Ectodermal cell (in vitro differentiated cells): Measurements from ENCODE around the gene CCL16.

Experiments
- H3K27ac ChIP-seq: 2 replicates; pipeline ENCODE4 v1.7.0; 2013; ENCODE audit warnings: mild to moderate bottlenecking, low read depth, low read length; ENCODE audit not compliant: insufficient read depth, poor library complexity, severe bottlenecking
- H3K27me3 ChIP-seq: 2 replicates; pipeline ENCODE4 v1.7.0; 2013; ENCODE audit warnings: mild to moderate bottlenecking, low read length; ENCODE audit not compliant: insufficient read depth, control insufficient read depth, poor library complexity, severe bottlenecking
- H3K36me3 ChIP-seq: one replicate; pipeline ENCODE4 v1.7.0; 2013; ENCODE audit warnings: low read length; ENCODE audit not compliant: control insufficient read depth, insufficient read depth
- H3K4me1 ChIP-seq: one replicate; pipeline ENCODE4 v1.7.0; 2013; ENCODE audit warnings: low read length; ENCODE audit not compliant: control insufficient read depth, insufficient read depth
- H3K4me3 ChIP-seq: 2 replicates; pipeline ENCODE4 v1.7.0; 2013; ENCODE audit warnings: low read depth, low read length, control low read depth; ENCODE audit not compliant: insufficient read depth
- H3K9me3 ChIP-seq: 2 replicates; pipeline ENCODE4 v1.7.0; 2013; ENCODE audit warnings: mild to moderate bottlenecking, low read length, moderate library complexity; ENCODE audit not compliant: control insufficient read depth
- WGBS, 2 experiments: methylation state at CpG; one replicate each; pipeline ENCODE4 v1.1.7; 2013; ENCODE audit warnings: missing lambda C conversion rate in 2 of 2; 5-methylcytosine and 5-hydroxymethylcytosine counted together

Gene CCL16

GRCh38 chr17:35972066-35972465, 9.2 kb downstream of the CCL16 start:
- H3K9me3 ChIP-seq = no peaks in the 10 kb centered on the region
- H3K36me3 ChIP-seq = no peaks in the 10 kb centered on the region
- 87 to 100% methylated on average over 1 of the region's 1 CpG for WGBS, 2 experiments
- H3K4me1 ChIP-seq = no peaks in the 10 kb centered on the region
- no peak overlapping the region for H3K27ac ChIP-seq
- H3K27me3 ChIP-seq = no peaks in the 10 kb centered on the region
- H3K4me3 ChIP-seq = no peak overlapping the region

DNA sequence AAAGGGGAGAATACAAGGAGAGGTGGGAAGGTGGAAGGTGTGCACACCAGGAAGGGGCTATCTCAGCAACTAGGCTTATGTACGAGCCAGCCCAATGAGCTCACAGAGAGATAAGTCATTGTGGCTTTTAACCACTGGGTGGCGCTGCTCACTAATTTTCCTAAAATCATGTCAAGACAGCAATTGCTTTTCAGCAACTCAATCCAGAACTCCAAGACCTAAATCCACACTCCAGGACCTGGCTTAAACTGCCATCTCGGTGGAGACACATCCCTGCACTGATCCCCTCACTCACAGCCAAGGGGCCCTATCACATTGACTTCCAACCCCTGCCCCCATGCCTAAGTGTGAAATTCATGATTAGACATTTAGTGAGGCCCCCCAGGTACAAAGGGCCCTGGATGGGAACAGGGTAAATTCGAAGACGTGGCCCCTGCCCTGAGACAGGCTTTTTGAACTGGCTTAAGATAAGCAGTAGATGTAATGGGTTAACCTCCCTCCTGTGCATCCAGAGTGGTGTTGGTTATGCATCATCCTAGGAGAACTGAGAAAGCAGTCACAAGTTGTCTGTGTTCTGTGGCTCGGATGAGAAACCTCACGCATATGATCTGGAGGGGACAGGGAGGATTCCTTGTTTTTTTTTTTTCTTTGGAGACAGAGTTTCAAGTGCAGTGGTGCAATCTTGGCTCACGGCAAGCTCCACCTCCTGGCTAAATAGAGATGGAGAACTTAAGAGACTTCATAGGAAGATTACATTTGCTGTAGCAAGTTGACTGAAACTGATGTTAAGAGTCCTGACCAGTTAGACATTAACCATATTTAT, 11.5 kb downstream of the CCL16 start:
- Histone ChIP-seq H3K27ac (no peak overlapping the region), H3K4me1 (no peaks in the 10 kb centered on the region), H3K9me3 (no peaks in the 10 kb centered on the region), H3K36me3 (no peaks in the 10 kb centered on the region), H3K4me3 (no peak overlapping the region), H3K27me3 (no peaks in the 10 kb centered on the region)
- WGBS, 2 experiments = 59 to 62% methylated on average over 8 of the region's 8 CpGs

DNA sequence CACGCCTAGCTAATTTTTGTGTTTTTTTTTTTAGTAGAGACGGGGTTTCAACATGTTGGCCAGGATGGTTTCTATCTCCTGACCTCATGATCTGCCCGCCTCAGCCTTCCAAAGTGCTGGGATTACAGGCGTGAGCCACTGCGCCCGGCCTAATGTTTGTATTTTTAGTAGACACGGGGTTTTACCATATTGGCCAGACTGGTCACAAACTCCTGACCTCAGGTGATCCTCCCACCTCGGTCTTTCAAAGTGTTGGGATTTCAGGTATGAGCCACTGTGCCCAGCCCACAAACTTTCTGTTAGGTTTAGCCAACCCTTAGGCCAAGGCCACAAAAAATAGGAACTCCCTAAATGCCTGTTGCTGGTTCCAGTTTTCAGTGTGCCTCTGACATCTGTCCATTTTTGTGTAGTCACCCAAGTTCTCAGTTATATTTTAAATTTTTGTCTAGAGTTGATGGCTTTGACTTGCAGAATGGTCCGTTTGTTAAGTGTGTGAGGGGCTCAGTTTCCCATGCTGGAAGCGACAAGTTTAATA, 12.7 kb downstream of the CCL16 start:
- Histone ChIP-seq H3K4me3 (no peak overlapping the region), H3K27ac (no peak overlapping the region)
- 88 to 89% methylated on average over 10 of the region's 10 CpGs for WGBS, 2 experiments

GRCh38 chr17:35965272-35965671, 16.0 kb downstream of the CCL16 start:
- Histone ChIP-seq H3K9me3 (no peaks in the 10 kb centered on the region), H3K27me3 (no peaks in the 10 kb centered on the region), H3K27ac (no peak overlapping the region), H3K4me1 (no peaks in the 10 kb centered on the region), H3K36me3 (no peaks in the 10 kb centered on the region), H3K4me3 (no peak overlapping the region)
- 95% methylated on average over 7 of the region's 7 CpGs for WGBS, 2 experiments

More for the DNA sequence above, 12.7 kb downstream of the CCL16 start:
- Histone ChIP-seq H3K27me3 (no peaks in the 10 kb centered on the region), H3K36me3 (no peaks in the 10 kb centered on the region), H3K4me1 (no peaks in the 10 kb centered on the region), H3K9me3 (no peaks in the 10 kb centered on the region)

- Histone ChIP-seq H3K4me1 (no peaks in the 10 kb centered on the region), H3K4me3 (no peak overlapping the region), H3K36me3 (no peaks in the 10 kb centered on the region), H3K27me3 (no peaks in the 10 kb centered on the region), H3K27ac (no peak overlapping the region), H3K9me3 (no peaks in the 10 kb centered on the region)
- WGBS, 2 experiments = 95 to 96% methylated on average over 6 of the region's 6 CpGs
Observed at GRCh38 chr17:35963663-35964062, 17.6 kb downstream of the CCL16 start.

- no peaks in the 10 kb centered on the region for H3K9me3 ChIP-seq
- H3K4me3 ChIP-seq = no peak overlapping the region
- no peaks in the 10 kb centered on the region for H3K36me3 ChIP-seq
- 58 to 63% methylated on average over 7 of the region's 7 CpGs for WGBS, 2 experiments
- no peaks in the 10 kb centered on the region for H3K4me1 ChIP-seq
- no peaks in the 10 kb centered on the region for H3K27me3 ChIP-seq
- no peak overlapping the region for H3K27ac ChIP-seq
Observed at GRCh38 chr17:35953720-35954119, 27.6 kb downstream of the CCL16 start.

DNA sequence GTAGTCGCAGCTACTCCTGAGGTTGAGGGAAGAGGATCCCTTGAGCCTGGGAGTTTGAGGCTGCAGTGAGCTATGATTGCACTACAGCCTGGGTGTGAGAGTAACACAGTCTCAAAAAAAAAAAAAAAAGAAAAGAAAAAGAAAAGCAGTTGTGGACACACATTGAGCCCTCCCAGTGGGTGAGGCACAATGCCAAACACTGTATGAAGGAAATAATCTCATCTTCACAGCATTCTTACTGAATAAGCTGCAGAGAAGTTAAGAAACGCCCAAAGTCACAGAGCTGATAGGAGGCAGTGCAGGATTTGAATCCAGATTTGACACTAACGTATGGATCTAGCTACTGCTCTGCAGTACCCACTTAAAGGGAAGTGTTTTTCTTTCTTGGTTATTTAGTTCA, 31.9 kb downstream of the CCL16 start:
- Histone ChIP-seq H3K27ac (no peak overlapping the region), H3K27me3 (no peaks in the 10 kb centered on the region), H3K36me3 (no peaks in the 10 kb centered on the region), H3K9me3 (no peaks in the 10 kb centered on the region), H3K4me3 (no peak overlapping the region), H3K4me1 (no peaks in the 10 kb centered on the region)
- 93% methylated on average over 3 of the region's 3 CpGs for whole genome bisulfite sequencing, 2 experiments

GRCh38 chr17:35948092-35948491, 33.2 kb downstream of the CCL16 start:
- Histone ChIP-seq H3K36me3 (no peaks in the 10 kb centered on the region), H3K4me3 (no peak overlapping the region), H3K27ac (no peak overlapping the region), H3K9me3 (no peaks in the 10 kb centered on the region), H3K4me1 (no peaks in the 10 kb centered on the region), H3K27me3 (no peaks in the 10 kb centered on the region)
- WGBS, 2 experiments = 90 to 93% methylated on average over 7 of the region's 7 CpGs

- H3K4me3 ChIP-seq = no peak overlapping the region
- H3K27me3 ChIP-seq = no peaks in the 10 kb centered on the region
- H3K4me1 ChIP-seq = peaks cover 3% of the 10 kb centered on the region
- H3K9me3 ChIP-seq = no peaks in the 10 kb centered on the region
- H3K36me3 ChIP-seq = no peaks in the 10 kb centered on the region
- WGBS, 2 experiments = 48 to 49% methylated on average over 12 of the region's 12 CpGs
- H3K27ac ChIP-seq = no peak overlapping the region
Observed at GRCh38 chr17:35947156-35947585, 34.1 kb downstream of the CCL16 start.

- H3K36me3 ChIP-seq = no peaks in the 10 kb centered on the region
- H3K27me3 ChIP-seq = no peaks in the 10 kb centered on the region
- no peak overlapping the region for H3K4me3 ChIP-seq
- H3K4me1 ChIP-seq = peaks cover 3% of the 10 kb centered on the region
- H3K27ac ChIP-seq = no peak overlapping the region
- WGBS, 2 experiments = 90 to 94% methylated on average over 4 of the region's 4 CpGs
- H3K9me3 ChIP-seq = no peaks in the 10 kb centered on the region
Observed at GRCh38 chr17:35944151-35944550, 37.1 kb downstream of the CCL16 start.
